Sigmoid colon (tissue), 7 donors: Measurements from ENCODE around the gene MYL7. TPM values are rescaled to one million over a fixed set of nuclear protein-coding genes. Genes with fewer than 3 reads are reported as not detected.

Source experiments
- DNase-seq: peaks from one replicate; pipeline ENCODE4 v3.0.0-alpha.2; 2019
- H3K27ac ChIP-seq, 4 donors: fragments of 200-600 bp; sonication (generic); one replicate each; pipeline ENCODE4 v1.5.1; 2016 to 2019; ENCODE audit warnings: mild to moderate bottlenecking in 1 of 4
- H3K27me3 ChIP-seq, 3 donors: fragments of 200-600 bp; sonication (generic); one replicate each; pipeline ENCODE4 v1.5.1; 2019; ENCODE audit warnings: mild to moderate bottlenecking in 1 of 3
- H3K36me3 ChIP-seq, 4 donors: fragments of 200-600 bp; sonication (generic); one replicate each; pipeline ENCODE4 v1.5.1; 2016 to 2019
- H3K4me1 ChIP-seq, 4 donors: fragments of 200-600 bp; sonication (generic); one replicate each; pipeline ENCODE4 v1.5.1; 2017 to 2019
- H3K4me3 ChIP-seq, 4 donors: fragments of 200-600 bp; sonication (generic); one replicate each; pipeline ENCODE4 v1.5.1; 2017 to 2019; ENCODE audit warnings: mild to moderate bottlenecking in 2 of 4, moderate library complexity in 1 of 4
- H3K9me3 ChIP-seq, 4 donors: fragments of 200-600 bp in 3 of 4; sonication (generic) in 3 of 4; one replicate each; pipeline versions ENCODE4 v1.5.1 to v1.6.1; 2013 to 2019
- CTCF ChIP-seq, 4 experiments: fragments of 450-650 bp in 3 of 4; fragments of 200-600 bp in 1 of 4; IDR thresholded peaks; one replicate each; pipeline ENCODE4 v1.5.1; 2016 to 2019; ENCODE audit warnings: antibody characterized with exemption in 4 of 4, mild to moderate bottlenecking in 3 of 4, moderate library complexity in 2 of 4
- EP300 ChIP-seq, 4 donors: sonication (generic); formaldehyde crosslinking; IDR thresholded peaks; one replicate each; pipeline ENCODE4 v1.6.1; 2017; ENCODE audit warnings: antibody characterized with exemption in 4 of 4
- POLR2A ChIP-seq, 2 donors: fragments of 450-650 bp; IDR thresholded peaks; one replicate each; pipeline ENCODE4 v1.6.1; 2016; ENCODE audit warnings: antibody characterized with exemption in 2 of 2, mild to moderate bottlenecking in 2 of 2, moderate library complexity in 2 of 2
- POLR2AphosphoS5 ChIP-seq, 4 donors: sonication (generic); formaldehyde crosslinking; IDR thresholded peaks; one replicate each; pipeline ENCODE4 v1.6.1; 2017; ENCODE audit warnings: antibody characterized with exemption in 4 of 4
- WGBS, 2 donors: extraction: QIAGEN DNeasy Blood & Tissue Kit; methylation state at CpG; one replicate each; pipeline ENCODE4 v1.1.7; 2013; 5-methylcytosine and 5-hydroxymethylcytosine counted together
- intact Hi-C: fragments of 100-400 bp; cut with DNase I; formaldehyde crosslinking; loops from one replicate; pipeline ENCODE4 v1.15.1; 2023
- polyA plus RNA-seq, 3 donors: library from polyadenylated mRNA; stranded (reverse); fragments of 200-250 nt; gene quantifications; one replicate each; pipeline ENCODE4 v1.2.3, GENCODE V29; 2013
- total RNA-seq, 4 donors: library from RNA; depleted of rRNA; stranded (reverse); fragments of >200 nt; gene quantifications; one replicate each; pipeline ENCODE4 v1.1.0, GENCODE V29; 2016
- donor health status: healthy with polysubstance abuse.
- donor health status: Bipolar disorder and iron deficiency.
- donor health status: healthy.

The MYL7 gene
- total and polyA plus RNA-seq, 7 donors = 0.39 to 7.2 TPM; not detected in 5

- Histone ChIP-seq H3K4me1 (peaks cover 0 to 17% (median 16%) of the 10 kb centered on the region in 4 donors), H3K4me3 (peak overlapping the region in 3 of 4 donors; percentile 35 to 47 (median 45)), H3K27ac (no peak overlapping the region), H3K9me3 (no peaks in the 10 kb centered on the region), H3K36me3 (no peaks in the 10 kb centered on the region), H3K27me3 (peaks cover 4 to 28% (median 17%) of the 10 kb centered on the region in 3 donors)
- no peak for TF ChIP-seq CTCF (IDR thresholded peaks at IDR 0.05)
- no peak for TF ChIP-seq POLR2AphosphoS5 (IDR thresholded peaks at IDR 0.05)
- TF ChIP-seq POLR2A (IDR thresholded peaks at IDR 0.05) = no peak
- no peak for TF ChIP-seq EP300 (IDR thresholded peaks at IDR 0.05)
- DNase-seq = peak; percentile 66
- intact Hi-C loops = no loop called here
- 63 to 66% methylated on average over 31 of the region's 31 CpGs for WGBS, 2 donors
Measured at GRCh38 chr7:44144968-44145478, 3.9 kb upstream of the MYL7 start.

- Histone ChIP-seq H3K36me3 (no peaks in the 10 kb centered on the region), H3K9me3 (no peaks in the 10 kb centered on the region), H3K4me1 (peaks cover 0 to 17% (median 16%) of the 10 kb centered on the region in 4 donors), H3K27ac (no peak overlapping the region), H3K4me3 (no peak overlapping the region), H3K27me3 (peaks cover 4 to 28% (median 17%) of the 10 kb centered on the region in 3 donors)
- DNase-seq = peak; percentile 51
- intact Hi-C loops = no loop called here
- TF ChIP-seq CTCF (IDR thresholded peaks at IDR 0.05) (no peak), EP300 (IDR thresholded peaks at IDR 0.05) (no peak), POLR2A (IDR thresholded peaks at IDR 0.05) (no peak), POLR2AphosphoS5 (IDR thresholded peaks at IDR 0.05) (no peak)
- WGBS, 2 donors = 88 to 90% methylated on average over 6 of the region's 6 CpGs
Measured at GRCh38 chr7:44144426-44144967, 3.4 kb upstream of the MYL7 start.

GRCh38 chr7:44143646-44144250, 2.6 kb upstream of the MYL7 start:
- intact Hi-C loops = no loop called here
- Histone ChIP-seq H3K4me1 (peaks cover 0 to 17% (median 16%) of the 10 kb centered on the region in 4 donors), H3K36me3 (no peaks in the 10 kb centered on the region), H3K27ac (no peak overlapping the region), H3K27me3 (peaks cover 4 to 28% (median 17%) of the 10 kb centered on the region in 3 donors), H3K4me3 (no peak overlapping the region), H3K9me3 (no peaks in the 10 kb centered on the region)
- DNase-seq = peak; percentile 41
- WGBS, 2 donors = 72 to 80% methylated on average over 6 of the region's 6 CpGs
- TF ChIP-seq EP300 (IDR thresholded peaks at IDR 0.05) (no peak), POLR2A (IDR thresholded peaks at IDR 0.05) (no peak), CTCF (IDR thresholded peaks at IDR 0.05) (no peak), POLR2AphosphoS5 (IDR thresholded peaks at IDR 0.05) (no peak)

GRCh38 chr7:44142028-44142427, 896 bp upstream of the MYL7 start:
- no peak for TF ChIP-seq POLR2A (IDR thresholded peaks at IDR 0.05)
- TF ChIP-seq EP300 (IDR thresholded peaks at IDR 0.05) = no peak
- no peak for TF ChIP-seq POLR2AphosphoS5 (IDR thresholded peaks at IDR 0.05)
- TF ChIP-seq CTCF (IDR thresholded peaks at IDR 0.05) = no peak
- no peak overlapping the region for H3K27ac ChIP-seq
- peak; percentile 51 for DNase-seq
- peaks cover 4 to 28% (median 17%) of the 10 kb centered on the region in 3 donors for H3K27me3 ChIP-seq
- H3K36me3 ChIP-seq = no peaks in the 10 kb centered on the region
- H3K9me3 ChIP-seq = no peaks in the 10 kb centered on the region
- peaks cover 0 to 17% (median 16%) of the 10 kb centered on the region in 4 donors for H3K4me1 ChIP-seq
- no peak overlapping the region for H3K4me3 ChIP-seq
- intact Hi-C loops = no loop called here
- WGBS, 2 donors = 94 to 96% methylated on average over 4 of the region's 4 CpGs
